Stimulated activated CD4-positive, alpha-beta T cell treated with anti-CD3 and anti-CD28 coated beads, Interleukin-2, amount 100 ng/mL, for 48 hours (primary cell): ENCODE results near the gene MAPK8IP3.
A peak's percentile ranks its signal among the peaks of the same experiment; 100 is the strongest.
"Not testable (repeated sequence)": the region's sequence is repeated elsewhere in the genome, so short reads cannot be mapped to it uniquely, and the experiment has no call there.

Experiments used
- DNase-seq, 2 donors: peaks; one replicate each; pipeline ENCODE4 v3.0.0-alpha.2; 2020

MAPK8IP3 gene

DNA sequence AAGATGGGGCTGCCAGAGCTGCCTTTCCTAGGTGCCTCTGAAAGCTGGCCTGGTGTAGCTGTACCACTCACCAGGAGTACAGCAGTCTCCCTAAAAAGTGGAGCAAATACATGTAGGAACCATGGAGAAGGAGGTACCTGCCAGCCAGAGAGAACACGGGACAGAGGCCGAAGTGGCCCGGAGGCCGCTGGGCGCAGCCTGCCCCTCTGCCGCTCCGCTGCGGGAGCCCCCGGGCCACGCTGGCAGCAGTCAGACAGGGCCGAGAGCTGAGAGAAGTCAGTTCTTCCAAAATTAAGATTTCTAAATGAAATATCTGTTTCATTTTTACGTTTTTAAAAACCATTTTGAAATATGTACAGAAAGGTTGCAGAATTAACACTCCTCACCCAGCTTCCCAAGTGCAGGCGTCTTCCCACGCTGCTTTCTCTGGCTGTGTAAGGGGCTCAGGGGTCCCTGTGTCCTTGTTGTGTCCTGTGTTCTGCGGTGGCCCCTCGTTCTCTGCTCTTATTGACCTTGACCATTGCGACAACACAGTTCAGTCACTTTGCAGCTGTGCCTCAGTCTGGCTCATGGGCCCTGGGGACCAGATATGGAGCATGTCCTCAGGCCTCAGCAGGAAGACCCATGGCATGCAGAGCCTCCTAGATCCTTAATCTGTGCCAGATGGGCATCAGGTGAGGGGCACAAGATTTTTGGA, 5.0 kb downstream of the MAPK8IP3 start:
- DNase-seq, result no peak

DNA sequence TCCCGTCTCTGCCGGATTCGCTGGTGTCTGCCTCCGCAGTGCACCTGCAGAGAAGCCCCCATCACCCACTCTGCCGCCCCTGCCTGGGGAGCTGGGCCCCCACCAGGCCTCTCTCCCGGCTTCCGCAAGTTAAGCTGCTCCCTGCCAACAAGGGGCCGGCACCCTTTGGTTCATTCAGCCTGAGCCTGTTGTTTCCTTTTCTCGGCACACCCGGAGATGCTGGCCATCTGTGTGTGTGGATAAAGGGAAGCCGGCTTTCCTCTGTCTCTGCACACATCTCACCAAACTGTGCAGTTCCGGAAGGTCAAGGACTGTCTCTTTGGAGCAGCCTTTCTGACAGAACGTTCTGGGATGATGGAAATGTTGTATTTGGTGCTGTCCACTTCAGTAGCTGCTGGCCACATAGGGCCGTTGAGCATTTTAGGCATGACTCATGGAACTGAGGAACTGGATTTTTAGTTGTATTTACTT, 6.8 kb downstream of the MAPK8IP3 start:
- no peak for DNase-seq

DNA sequence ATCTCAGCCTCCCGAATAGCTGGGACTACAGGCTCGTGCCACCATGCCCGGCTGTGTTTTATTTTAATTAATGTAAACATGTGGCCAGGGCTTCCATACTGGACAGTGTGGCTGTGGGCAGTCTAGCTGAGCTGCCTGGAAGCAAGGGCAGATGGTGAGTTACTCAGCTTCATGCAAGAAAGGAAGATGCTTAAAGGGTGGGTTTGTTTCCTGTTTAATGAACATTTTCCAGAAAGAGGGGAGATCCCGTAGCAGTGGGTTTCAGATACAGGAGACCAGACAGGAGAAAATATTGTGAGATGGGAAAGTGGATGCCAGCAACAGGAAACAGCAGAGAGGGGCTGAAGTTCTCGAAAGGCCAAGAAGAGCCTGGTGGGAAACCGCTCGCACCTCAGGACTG, 7.3 kb downstream of the MAPK8IP3 start:
- DNase-seq, result no peak

DNA sequence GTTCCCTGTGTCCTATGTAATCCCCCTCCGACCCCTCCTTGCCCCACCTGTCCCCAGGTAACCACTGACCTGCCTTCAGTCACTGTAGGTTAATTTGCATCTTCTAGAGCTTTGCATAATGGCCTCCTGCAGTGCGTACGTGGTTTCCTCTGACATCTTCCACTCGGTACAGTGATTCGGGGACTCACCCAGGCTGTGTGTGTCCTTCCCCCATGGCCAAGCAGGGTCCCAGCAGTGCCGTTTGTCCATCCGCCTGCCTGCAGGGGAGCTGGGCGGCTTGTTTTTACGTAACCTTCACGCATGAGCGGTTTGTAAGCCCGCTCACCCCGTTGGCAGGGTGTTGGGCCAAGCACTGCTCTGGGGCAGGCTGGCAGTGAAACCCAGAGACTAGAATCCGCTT, 7.9 kb downstream of the MAPK8IP3 start:
- DNase-seq, result no peak

DNA sequence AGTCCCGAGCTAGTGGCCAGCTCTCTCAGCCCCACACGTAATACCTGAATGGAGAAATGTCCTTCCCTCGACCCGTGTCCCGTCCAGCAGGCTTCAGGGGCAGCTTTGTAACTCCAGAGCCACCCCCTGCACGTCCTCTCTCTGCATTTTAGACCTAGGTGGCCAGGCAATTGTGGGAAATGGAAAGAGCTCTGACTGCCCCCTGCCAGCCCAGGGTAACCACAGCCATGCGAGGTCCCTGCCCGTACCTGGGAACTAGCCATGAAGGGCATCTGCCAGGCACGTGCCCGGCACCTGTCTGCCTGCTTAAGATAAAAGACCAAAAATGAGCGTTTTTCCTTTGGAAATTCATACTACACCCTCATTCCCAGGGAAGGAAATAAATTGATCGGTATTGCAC, 9.2 kb downstream of the MAPK8IP3 start:
- no peak for DNase-seq

DNA sequence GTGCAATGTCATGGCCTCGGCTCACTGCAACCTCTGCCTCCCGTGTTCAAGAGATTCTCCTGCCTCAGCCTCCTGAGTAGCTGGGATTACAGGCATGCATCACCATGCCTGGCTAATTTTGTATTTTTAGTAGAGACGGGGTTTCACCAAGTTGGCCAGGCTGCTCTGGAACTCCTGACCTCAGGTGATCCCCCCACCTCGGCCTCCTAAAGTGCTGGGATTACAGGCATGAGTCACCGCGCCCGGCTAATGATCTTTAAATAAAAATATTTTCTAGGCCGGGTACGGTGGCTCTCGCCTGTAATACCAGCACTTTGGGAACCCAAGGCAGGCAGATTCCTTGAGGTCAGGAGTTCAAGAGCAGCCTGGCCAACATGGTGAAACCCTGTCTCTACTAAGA, 12.2 kb downstream of the MAPK8IP3 start:
- DNase-seq, result not testable (repeated sequence)

DNA sequence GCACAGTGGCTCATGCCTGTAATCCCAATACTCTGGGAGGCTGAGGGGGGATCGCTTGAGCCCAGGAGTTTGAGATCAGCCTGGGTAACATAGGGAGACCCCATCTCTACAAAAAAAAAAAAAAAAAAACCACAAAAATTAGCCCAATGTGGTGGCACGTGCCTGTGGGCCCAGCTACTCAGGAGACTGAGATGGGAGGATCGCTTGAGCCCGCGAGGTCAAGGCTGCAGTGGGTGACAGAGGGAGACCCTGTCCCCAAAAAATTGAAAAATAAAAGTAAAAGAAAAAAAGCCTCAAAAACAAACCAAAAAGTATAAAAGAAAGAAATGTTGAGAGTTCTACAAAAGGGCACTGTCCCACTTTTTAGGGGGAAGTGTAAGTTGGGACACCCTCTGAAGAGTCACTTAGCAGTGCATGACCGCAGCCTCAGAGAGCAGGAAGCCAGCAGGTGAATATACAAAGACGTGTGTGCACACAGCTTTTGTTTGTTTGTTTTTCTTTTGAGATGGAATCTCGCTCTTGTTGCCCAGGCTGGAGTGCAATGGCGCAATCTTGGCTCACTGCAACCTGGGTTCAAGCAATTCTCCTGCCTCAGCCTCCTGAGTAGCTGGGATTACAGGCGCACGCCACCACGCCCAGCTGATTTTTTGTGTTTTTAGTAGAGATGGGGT, 13.7 kb downstream of the MAPK8IP3 start:
- not testable (repeated sequence) for DNase-seq

DNA sequence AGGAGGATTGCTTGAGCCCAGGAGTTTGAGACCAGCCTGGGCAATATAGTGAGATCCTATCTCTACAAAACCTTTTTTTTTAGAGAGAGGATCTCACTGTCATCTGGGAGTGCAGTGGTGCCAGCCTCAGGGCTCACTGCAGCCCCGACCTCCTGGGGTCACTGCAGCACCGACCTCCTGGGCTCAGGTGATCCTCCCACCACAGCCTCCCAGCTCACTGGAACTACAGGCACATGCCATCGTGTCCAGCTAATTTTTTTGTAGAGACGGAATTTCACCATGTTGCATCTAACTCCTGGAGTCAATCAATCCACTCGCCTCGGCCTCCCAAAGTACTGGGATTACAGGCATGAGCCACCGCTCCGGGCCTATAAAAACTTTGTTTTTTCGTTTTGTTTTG, 15.4 kb downstream of the MAPK8IP3 start:
- DNase-seq, result no peak

DNA sequence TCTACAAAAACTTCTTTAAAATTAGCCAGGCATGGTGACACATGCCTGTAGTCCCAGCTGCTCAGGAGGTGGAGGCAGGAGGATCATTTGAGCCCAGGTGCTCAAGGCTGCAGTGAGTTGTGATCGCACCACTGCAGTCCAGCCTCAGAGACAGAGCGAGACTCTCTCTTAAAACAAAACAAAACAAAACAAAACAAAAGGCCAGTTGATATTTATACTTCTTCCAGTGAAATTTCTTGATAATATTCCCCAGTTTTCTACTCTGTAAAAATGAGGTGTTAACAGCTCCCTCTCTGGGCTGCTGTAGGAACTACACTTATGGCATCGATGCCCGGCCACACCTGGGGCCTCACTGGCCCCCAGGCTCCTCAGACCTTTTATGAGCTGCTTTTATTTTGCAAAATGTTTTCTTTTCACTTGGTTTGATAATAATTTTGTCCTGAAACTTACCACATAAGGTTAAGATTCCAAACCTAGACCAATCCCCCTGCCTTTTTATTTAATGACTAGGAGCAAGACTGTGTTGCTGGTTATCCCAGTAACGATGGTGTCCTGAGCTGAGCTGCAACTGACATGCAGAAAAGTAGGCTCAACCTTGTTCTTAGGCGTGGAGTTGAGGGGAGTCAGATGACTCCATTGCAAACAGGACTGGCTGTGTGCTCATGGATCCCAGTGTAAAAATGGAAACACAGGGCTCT, 17.6 kb downstream of the MAPK8IP3 start:
- DNase-seq, result peak; percentile 38 to 43

DNA sequence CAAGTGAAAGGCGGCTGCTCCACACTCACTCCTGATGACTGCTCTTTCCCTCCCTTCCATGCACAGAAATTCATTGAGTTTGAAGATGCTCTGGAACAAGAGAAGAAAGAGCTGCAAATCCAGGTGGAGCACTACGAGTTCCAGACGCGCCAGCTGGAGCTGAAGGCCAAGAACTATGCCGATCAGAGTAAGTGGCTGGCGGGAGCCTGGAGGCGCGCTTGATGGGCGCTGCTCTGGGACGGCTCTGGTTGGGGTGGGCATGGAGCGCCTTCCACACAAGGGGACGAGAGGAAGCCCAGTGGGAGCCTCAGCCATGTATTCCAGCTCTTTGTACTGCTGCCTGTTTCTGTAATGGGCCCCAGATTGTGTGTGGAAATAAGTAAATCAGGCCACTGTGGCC, 18.5 kb downstream of the MAPK8IP3 start:
- no peak for DNase-seq

DNA sequence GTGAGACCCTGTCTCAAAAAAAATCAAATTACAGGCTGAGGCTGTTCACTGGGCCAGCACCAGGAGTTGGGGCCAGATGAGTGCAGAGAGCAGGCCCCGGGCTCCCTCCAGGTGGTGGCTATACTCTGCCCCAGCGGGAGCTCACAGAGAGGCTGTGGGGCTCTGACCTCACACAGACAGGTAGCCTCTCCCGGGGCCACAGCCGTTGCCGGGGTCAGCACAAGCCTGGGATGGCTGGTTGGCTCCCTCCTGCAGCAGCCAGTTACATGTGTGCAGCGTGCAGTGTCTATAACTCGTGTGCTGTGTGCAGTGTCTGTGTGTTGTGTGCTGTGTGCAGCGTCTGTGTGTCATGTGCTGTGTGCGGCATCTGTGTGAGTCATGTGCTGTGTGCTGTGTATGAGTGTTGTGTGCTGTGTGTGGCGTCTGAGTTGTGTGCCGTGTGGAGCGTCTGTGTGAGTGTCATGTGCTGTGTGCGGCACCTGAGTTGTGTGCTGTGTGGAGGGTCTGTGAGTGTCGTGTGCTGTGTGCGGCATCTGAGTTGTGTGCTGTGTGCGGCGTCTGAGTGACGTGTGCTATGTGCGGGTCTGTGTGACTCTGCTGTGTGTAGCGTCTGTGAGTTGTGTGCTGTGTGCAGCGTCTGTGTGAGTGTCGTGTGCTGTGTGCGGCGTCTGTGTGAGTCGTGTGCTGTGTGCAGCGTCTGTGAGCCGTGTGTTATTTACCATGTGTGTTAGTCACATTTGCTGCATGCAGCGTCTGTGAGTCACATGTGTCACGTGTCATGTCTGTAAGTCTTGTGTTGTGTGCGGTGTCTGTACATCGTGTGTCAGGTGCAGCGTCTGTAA, 20.9 kb downstream of the MAPK8IP3 start:
- no peak for DNase-seq

DNA sequence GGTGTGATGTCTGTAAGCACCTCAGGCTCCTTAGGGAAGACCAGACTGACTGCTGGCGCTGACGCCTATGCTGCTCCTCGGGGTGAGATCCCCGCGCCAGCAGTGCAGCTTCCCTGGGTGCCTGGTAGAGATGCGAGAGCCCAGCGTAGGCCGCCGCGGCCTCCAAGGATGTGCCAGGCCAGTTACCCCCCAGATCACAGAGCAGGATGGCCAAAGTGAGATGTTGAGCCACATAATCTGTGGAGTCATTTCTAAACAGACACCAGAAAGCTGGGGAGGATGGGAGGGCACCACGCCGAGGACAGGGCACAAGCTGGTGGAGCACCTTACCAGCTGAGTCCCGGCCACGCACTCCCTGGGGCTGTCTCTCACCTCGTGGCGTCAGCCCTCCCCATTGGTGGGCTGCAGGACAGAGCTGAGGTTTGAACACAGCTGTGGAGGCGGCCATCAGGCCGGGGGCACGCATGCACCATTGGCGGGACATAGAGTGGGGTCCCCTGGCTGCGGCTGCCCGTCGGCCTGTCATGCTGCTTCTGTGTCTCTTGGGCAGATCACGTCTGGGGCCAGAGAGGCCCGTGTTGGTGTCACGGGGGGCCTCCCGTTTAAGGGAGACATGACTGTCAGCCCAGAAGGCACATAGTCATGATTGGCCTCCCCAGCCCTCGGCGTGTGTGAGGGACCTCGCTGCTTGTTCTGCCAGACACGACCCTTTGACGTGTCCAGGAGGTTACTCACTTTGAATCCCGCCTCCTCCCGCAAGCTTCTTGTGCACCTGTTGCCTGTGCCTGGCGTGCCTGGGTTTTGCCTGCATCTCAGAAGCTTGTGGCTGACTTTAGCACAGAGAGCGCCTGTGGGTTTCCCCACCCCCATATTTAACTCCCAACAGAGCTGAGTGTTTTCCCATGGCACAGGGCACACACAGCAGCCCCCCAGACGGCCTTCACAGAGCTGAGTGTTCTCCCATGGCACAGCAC, 21.9 kb downstream of the MAPK8IP3 start:
- no peak for DNase-seq

DNA sequence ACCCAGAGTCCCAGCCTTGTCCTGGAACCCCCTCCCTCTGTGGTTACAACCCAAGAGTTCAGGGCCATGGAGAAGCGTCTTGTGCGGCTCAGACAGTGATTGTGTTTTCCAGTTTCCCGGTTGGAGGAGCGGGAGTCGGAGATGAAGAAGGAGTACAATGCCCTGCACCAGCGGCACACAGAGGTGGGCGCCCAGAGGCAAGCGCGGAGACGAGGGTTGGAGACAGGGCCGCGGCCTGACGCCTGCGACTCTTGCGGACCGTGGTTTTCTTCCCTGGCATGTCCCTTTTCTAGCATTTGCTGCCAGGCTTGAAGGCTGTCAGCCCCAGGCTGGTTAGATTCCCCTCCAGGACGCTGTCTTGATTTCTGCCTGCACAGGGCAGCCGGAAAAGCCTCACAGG, 23.0 kb downstream of the MAPK8IP3 start:
- no peak for DNase-seq

DNA sequence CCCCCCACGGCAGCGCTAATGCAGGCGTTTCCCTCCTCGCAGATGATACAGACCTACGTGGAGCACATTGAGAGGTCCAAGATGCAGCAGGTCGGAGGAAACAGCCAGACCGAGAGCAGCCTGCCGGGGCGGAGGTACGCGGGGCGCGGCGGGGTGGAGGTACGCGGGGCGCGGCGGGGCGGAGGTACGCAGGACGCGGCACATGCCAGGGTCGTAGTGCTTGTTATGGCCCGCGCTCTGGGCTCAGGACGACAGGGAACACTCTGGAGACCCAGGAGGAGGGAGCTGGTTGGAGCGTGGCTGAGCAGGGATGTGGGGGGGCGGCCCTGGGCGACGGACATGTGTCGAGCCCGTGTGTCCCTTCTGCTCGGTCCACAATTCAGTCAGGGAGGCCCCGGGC, 23.4 kb downstream of the MAPK8IP3 start:
- DNase-seq, result no peak

DNA sequence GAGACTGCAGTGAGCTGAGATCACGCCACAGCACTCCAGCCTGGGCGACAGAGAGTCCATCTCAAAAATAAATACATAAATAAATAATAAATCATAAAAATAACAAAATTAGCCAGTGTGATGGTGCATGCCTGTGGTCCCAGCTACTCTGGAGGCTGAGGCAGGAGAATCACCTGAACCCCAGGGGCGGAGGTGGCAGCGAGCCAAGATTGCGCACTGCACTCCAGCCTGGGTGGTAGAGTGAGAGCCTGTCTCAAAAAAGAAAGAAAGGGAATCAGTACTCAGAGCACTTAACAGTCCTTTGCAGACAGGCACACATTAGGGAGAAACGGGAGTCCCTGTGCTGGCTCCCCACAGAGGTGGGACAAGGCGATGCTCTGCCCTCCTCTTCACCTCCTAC, 25.1 kb downstream of the MAPK8IP3 start:
- no peak for DNase-seq

DNA sequence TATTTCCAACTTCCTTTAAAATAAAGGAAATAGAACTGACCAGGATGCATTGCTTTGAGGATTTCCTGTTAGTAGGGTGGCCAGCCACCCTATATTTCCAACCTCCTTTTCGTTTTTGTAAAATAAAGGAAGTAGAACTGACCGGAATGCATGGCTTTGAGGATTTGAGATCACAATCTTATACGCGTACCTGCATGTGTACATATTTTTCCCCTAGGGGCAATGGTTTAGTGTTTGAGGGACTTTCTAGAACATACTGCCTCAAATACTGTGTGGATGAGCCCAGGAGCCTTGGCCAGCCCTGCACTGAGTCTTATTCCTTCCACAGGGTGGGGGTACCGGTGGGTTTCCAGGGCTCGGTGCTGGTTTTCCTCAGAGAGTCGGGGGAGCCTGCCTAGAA, 25.6 kb downstream of the MAPK8IP3 start:
- no peak for DNase-seq

DNA sequence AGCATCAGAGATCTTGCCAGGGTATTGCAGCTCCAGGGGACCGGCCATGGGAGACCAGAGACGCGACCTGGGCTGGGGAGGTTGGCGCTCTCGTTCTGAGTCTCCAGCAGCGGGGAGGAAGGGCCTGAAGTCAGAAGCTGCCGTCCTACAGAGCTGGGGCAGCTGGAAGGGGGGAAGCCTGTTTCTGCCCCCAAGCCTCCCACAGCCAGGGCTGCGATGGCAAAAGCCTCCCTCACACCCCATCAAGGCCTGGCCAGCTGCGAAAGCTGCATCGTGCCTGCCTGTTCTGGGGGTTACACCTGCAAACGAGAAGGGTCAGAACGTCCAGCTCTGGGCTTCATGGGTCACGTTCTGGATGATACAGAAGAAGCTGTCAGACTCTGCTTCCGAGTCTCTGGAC, 26.1 kb downstream of the MAPK8IP3 start:
- no peak for DNase-seq

DNA sequence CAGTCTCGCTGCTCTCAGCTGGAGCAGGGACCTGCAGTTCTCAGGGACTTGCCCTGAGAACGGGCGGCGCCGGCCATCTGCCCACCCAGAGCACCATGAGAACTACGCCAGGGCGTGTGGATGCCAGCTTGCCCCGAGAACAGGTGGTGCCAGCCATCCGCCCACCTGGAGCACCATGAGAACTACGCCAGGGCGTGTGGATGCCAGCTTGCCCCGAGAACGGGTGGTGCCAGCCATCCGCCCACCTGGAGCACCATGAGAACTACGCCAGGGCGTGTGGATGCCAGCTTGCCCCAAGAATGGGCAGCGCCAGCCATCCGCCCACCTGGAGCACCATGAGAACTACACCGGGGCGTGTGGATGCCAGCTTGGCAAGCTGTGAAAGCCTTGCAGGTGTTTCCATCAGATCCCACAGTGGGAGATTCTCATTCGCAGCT, 26.6 kb downstream of the MAPK8IP3 start:
- not testable (repeated sequence) for DNase-seq

DNA sequence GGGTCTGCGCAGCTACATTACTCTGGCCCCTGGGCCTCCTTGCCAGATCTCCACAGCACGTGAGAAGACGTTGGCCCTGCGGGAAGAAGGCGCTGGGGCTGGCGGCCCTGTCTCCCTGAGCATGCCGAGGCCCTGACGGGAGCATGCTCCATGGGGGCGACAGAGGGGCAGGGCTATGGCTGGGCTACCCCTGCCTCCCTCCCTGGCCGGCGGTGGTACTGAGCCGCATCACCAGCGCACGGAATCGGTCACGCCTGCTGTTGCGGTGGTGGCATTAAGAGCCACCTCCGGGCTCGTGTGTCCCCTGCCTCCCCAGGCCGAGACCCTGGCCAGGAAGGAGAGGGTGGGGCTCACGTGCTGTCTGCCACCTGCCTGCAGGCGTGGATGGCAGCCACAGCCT, 28.1 kb downstream of the MAPK8IP3 start:
- no peak for DNase-seq

DNA sequence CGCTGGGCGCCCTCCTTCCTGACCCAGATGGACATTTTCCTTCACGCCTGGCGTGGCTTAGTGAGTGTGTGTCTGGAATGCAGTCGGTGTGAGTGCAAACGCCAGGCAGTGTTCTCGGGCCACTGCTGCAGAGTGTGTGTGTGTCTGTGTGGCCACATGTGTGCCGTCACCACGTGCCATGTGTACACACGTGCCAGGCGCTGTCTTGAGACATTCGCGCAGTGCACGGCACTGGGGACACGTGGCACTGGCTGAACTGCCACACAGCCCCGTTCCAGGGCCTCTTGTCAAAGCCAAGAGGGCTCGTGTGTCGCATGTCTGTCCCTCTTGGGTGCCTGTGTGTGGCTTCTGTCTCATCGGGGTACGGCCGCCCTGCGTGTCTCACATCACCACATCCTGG, 28.8 kb downstream of the MAPK8IP3 start:
- DNase-seq, result no peak

DNA sequence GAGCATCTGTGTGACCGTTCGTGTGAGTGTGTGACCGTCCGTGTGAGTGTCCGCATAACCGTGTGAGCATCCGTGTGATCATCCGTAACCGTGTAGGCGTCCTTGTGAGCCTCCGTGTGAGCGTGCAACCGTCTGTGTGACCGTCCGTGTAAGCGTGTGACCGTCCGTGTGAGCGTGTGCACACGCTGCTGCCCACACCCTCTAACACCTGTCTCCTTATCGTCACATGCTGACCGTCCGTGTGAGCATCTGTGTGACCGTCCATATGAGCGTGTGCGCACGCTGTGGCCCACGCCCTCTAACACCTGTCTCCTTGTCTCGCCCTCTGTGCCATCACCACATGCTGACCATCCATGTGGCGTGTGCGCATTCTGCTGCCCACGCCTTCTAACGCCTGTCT, 34.2 kb downstream of the MAPK8IP3 start:
- DNase-seq, result no peak
